Peyer's patch (tissue), 4 donors: Measurements from ENCODE around the gene SRGAP1. TPM values are rescaled to one million over a fixed set of nuclear protein-coding genes. Genes with fewer than 3 reads are reported as not detected.
"Not testable (repeated sequence)": the region's sequence is repeated elsewhere in the genome, so short reads cannot be mapped to it uniquely, and the experiment has no call there.

Source experiments
- DNase-seq, 3 donors: peaks; one replicate each; pipeline ENCODE4 v3.0.0-alpha.2; 2017 to 2019
- H3K27ac ChIP-seq, 4 donors: fragments of 200-600 bp; sonication (generic); one replicate each; pipeline ENCODE4 v1.5.1; 2016 to 2019
- H3K27me3 ChIP-seq, 2 donors: fragments of 200-600 bp; sonication (generic); one replicate each; pipeline ENCODE4 v1.5.1; 2019
- H3K36me3 ChIP-seq, 3 donors: fragments of 200-600 bp; sonication (generic); one replicate each; pipeline ENCODE4 v1.5.1; 2016 to 2019
- H3K4me1 ChIP-seq, 4 donors: fragments of 200-600 bp; sonication (generic); one replicate each; pipeline ENCODE4 v1.5.1; 2016 to 2019
- H3K4me3 ChIP-seq, 4 donors: fragments of 200-600 bp; sonication (generic); 1 replicate in 3 of 4; 2 replicates in 1 of 4; pipeline ENCODE4 v1.5.1; 2016 to 2019; ENCODE audit warnings: mild to moderate bottlenecking in 1 of 4
- H3K9me3 ChIP-seq, 4 donors: fragments of 200-600 bp; sonication (generic); one replicate each; pipeline ENCODE4 v1.5.1; 2016 to 2019; ENCODE audit warnings: mild to moderate bottlenecking in 1 of 4
- POLR2A ChIP-seq, 2 donors: fragments of 450-650 bp; IDR thresholded peaks; one replicate each; pipeline ENCODE4 v1.5.1; 2017; ENCODE audit warnings: antibody characterized with exemption in 2 of 2, mild to moderate bottlenecking in 2 of 2, moderate library complexity in 2 of 2
- total RNA-seq, 4 donors: library from RNA; depleted of rRNA; stranded (reverse); fragments of >200 nt; gene quantifications; one replicate each; pipeline ENCODE4 v1.1.0, GENCODE V29; 2016
- TF ChIP-seq, protein P1 (sequence below), 6 experiments: fragments of 450-650 bp in 4 of 6; fragments of 200-600 bp in 2 of 6; sonication (generic) in 1 of 6; IDR thresholded peaks; one replicate each; pipeline ENCODE4 v1.5.1; 2017 to 2019; ENCODE audit warnings: antibody characterized with exemption in 6 of 6, mild to moderate bottlenecking in 3 of 6, moderate library complexity in 1 of 6

SRGAP1 gene
- total RNA-seq, 4 donors from 2014 or later, result 5.8 to 92.4 (median 16.4) TPM

- TF ChIP-seq, protein P1, sequence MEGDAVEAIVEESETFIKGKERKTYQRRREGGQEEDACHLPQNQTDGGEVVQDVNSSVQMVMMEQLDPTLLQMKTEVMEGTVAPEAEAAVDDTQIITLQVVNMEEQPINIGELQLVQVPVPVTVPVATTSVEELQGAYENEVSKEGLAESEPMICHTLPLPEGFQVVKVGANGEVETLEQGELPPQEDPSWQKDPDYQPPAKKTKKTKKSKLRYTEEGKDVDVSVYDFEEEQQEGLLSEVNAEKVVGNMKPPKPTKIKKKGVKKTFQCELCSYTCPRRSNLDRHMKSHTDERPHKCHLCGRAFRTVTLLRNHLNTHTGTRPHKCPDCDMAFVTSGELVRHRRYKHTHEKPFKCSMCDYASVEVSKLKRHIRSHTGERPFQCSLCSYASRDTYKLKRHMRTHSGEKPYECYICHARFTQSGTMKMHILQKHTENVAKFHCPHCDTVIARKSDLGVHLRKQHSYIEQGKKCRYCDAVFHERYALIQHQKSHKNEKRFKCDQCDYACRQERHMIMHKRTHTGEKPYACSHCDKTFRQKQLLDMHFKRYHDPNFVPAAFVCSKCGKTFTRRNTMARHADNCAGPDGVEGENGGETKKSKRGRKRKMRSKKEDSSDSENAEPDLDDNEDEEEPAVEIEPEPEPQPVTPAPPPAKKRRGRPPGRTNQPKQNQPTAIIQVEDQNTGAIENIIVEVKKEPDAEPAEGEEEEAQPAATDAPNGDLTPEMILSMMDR (IDR thresholded peaks at IDR 0.05), result no peak
- TF ChIP-seq POLR2A (IDR thresholded peaks at IDR 0.05), result no peak
- no peaks in the 10 kb centered on the region for H3K27me3 ChIP-seq
Measured at GRCh38 chr12:64064706-64065105, 220.2 kb downstream of the SRGAP1 start.

DNA sequence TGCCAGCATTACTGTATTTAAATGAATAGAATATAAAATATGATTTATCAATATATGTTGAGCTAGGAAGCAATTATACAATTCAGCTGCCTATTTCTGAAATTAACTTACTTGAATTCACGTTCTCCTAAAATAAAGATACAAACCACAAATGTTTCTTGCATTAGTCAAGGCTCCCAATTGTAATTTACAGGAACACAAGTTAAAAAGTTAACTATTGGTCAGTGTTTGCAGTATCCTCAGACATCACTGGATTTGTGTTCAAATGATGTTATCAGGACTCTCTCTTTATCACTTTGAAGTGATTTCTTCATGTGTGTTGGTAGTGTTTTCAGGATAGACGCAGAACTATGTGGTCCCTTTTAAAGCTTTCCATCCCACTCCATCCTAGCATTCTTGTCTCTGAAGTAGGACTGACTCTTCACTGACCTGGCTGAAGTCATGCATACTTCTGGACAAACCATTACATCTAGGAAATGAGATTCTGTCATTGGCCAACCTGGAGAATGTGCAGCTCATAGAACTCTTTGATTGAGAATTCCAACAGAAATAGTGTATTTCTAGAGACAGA, 221.5 kb downstream of the SRGAP1 start:
- Histone ChIP-seq H3K9me3 (no peaks in the 10 kb centered on the region), H3K27ac (no peak overlapping the region), H3K4me3 (no peak overlapping the region), H3K4me1 (no peaks in the 10 kb centered on the region), H3K27me3 (no peaks in the 10 kb centered on the region), H3K36me3 (no peaks in the 10 kb centered on the region)
- no peak for DNase-seq
- TF ChIP-seq POLR2A (IDR thresholded peaks at IDR 0.05), result no peak
- TF ChIP-seq, protein P1 (IDR thresholded peaks at IDR 0.05), result no peak

More at GRCh38 chr12:64064706-64065105, 220.2 kb downstream of the SRGAP1 start:
- no peak overlapping the region for H3K27ac ChIP-seq
- no peaks in the 10 kb centered on the region for H3K4me1 ChIP-seq
- no peaks in the 10 kb centered on the region for H3K36me3 ChIP-seq
- no peaks in the 10 kb centered on the region for H3K9me3 ChIP-seq
- no peak overlapping the region for H3K4me3 ChIP-seq
- DNase-seq, result no peak

- Histone ChIP-seq H3K36me3 (no peaks in the 10 kb centered on the region), H3K4me3 (no peak overlapping the region), H3K27me3 (no peaks in the 10 kb centered on the region), H3K9me3 (no peaks in the 10 kb centered on the region), H3K27ac (no peak overlapping the region), H3K4me1 (no peaks in the 10 kb centered on the region)
- DNase-seq, result no peak
- TF ChIP-seq, protein P1 (IDR thresholded peaks at IDR 0.05), result no peak
- no peak for TF ChIP-seq POLR2A (IDR thresholded peaks at IDR 0.05)
Measured at GRCh38 chr12:64066776-64067175, 222.3 kb downstream of the SRGAP1 start.

GRCh38 chr12:64070454-64070853, 226.0 kb downstream of the SRGAP1 start:
- TF ChIP-seq POLR2A (IDR thresholded peaks at IDR 0.05), result no peak
- TF ChIP-seq, protein P1 (IDR thresholded peaks at IDR 0.05), result no peak
- no peak overlapping the region for H3K27ac ChIP-seq
- H3K9me3 ChIP-seq, result no peaks in the 10 kb centered on the region
- no peak for DNase-seq
- no peaks in the 10 kb centered on the region for H3K27me3 ChIP-seq
- no peak overlapping the region for H3K4me3 ChIP-seq
- H3K4me1 ChIP-seq, result no peaks in the 10 kb centered on the region
- H3K36me3 ChIP-seq, result no peaks in the 10 kb centered on the region

DNA sequence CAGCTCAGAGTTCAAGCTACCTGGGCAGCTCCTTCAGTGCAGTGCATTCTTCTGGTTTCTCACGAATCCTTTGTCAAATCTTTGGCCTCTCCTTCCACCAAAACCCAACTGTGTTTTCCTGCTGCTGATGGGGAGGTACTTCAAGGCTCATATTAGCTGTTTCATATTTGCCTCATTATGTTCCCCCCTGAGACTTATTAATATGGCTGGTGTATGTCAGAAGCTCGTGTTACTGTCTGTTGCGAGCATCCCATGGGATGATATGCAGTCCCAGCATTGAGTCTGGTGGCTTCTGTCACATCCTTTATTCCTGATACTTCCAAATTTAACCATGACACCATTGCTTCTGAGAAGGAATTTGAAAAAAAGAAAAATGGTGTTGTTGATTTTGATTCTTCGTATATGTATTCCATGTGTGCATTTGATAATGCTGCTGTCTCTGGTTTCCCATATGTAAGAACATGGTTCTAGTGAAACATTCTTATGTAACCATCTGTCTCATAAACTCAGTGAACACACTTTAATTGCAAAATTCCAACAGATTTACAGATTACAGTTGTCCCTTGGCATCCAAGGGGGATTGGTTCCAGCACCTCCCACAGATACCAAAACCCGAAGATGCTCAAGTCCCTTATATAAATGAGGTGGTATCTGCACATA, 228.5 kb downstream of the SRGAP1 start:
- H3K27ac ChIP-seq, result no peak overlapping the region
- no peaks in the 10 kb centered on the region for H3K36me3 ChIP-seq
- no peak overlapping the region for H3K4me3 ChIP-seq
- TF ChIP-seq, protein P1 (IDR thresholded peaks at IDR 0.05), result no peak
- DNase-seq, result no peak
- H3K9me3 ChIP-seq, result no peaks in the 10 kb centered on the region
- no peaks in the 10 kb centered on the region for H3K4me1 ChIP-seq
- H3K27me3 ChIP-seq, result no peaks in the 10 kb centered on the region

- not testable (repeated sequence) for H3K4me3 ChIP-seq, H3K9me3 ChIP-seq, H3K27ac ChIP-seq, H3K27me3 ChIP-seq, H3K36me3 ChIP-seq, DNase-seq
- H3K4me1 ChIP-seq, result peaks cover 0 to 11% (median 0%) of the 10 kb centered on the region in 4 donors
Measured at GRCh38 chr12:64076565-64076964, 232.1 kb downstream of the SRGAP1 start.
